Measurements from ENCODE around the gene MRPL28. TPM values are rescaled to one million over a fixed set of nuclear protein-coding genes. Genes with fewer than 3 reads are reported as not detected.

Gene MRPL28
- total RNA-seq, 1 experiment from 2014 or later: 91.2 TPM

- ChIA-PET CTCF (no interaction called here), POLR2A (no interaction called here)
- Mint-ChIP-seq H3K27me3 (ENCODE audit: insufficient read depth, unreplicated experiment) (no peaks in the 10 kb centered on the region), H3K27ac (ENCODE audit: unreplicated experiment) (no peak overlapping the region), H3K4me1 (ENCODE audit: low read depth, unreplicated experiment) (no peaks in the 10 kb centered on the region), H3K9me3 (ENCODE audit: unreplicated experiment) (no peaks in the 10 kb centered on the region), H3K4me3 (ENCODE audit: unreplicated experiment) (no peak overlapping the region), H3K36me3 (ENCODE audit: insufficient read depth, unreplicated experiment) (peaks cover 42% of the 10 kb centered on the region)
- H3K4me3 ChIP-seq (ENCODE audit: low read depth, low read length): no peak overlapping the region
- no peak for DNase-seq
- TF ChIP-seq CTCF (IDR thresholded peaks at IDR 0.05; ENCODE audit: insufficient read depth in 1 of 2, low read depth in 1 of 2, low read length in 1 of 2, severe bottlenecking in 1 of 2, unreplicated experiment in 1 of 2): no peak
- no peaks in the 10 kb centered on the region for H3K27me3 ChIP-seq (replicated peaks; ENCODE audit: control insufficient read depth, insufficient read depth, low read length)
- H3K36me3 ChIP-seq (ENCODE audit: control insufficient read depth, insufficient read depth, low read length): peaks cover 2% of the 10 kb centered on the region
- intact Hi-C loops (cut with micrococcal nuclease; ENCODE audit: unreplicated experiment): no loop called here
- no peaks in the 10 kb centered on the region for H3K4me1 ChIP-seq
- no TSS peak for BruUV-seq (replicated peaks)
- no peaks in the 10 kb centered on the region for H3K9me3 ChIP-seq
Observed at GRCh38 chr16:368388-369158, 1.8 kb downstream of the MRPL28 start.

GRCh38 chr16:367333-367903 is 2.9 kb downstream of the MRPL28 start:
- H3K27me3 ChIP-seq (replicated peaks; ENCODE audit: control insufficient read depth, insufficient read depth, low read length): no peaks in the 10 kb centered on the region
- no peaks in the 10 kb centered on the region for H3K9me3 ChIP-seq
- no peak for DNase-seq
- H3K9me3 Mint-ChIP-seq (ENCODE audit: unreplicated experiment): no peaks in the 10 kb centered on the region
- H3K36me3 ChIP-seq (ENCODE audit: control insufficient read depth, insufficient read depth, low read length): peaks cover 2% of the 10 kb centered on the region; the same call in 1 of the 2 replicates
- H3K4me1 Mint-ChIP-seq (ENCODE audit: low read depth, unreplicated experiment): no peaks in the 10 kb centered on the region
- H3K4me3 Mint-ChIP-seq (ENCODE audit: unreplicated experiment): no peak overlapping the region
- intact Hi-C loops (cut with micrococcal nuclease; ENCODE audit: unreplicated experiment): no loop called here
- no peak for TF ChIP-seq CTCF (IDR thresholded peaks at IDR 0.05; ENCODE audit: insufficient read depth in 1 of 2, low read depth in 1 of 2, low read length in 1 of 2, severe bottlenecking in 1 of 2, unreplicated experiment in 1 of 2)
- H3K27ac Mint-ChIP-seq (ENCODE audit: unreplicated experiment): no peak overlapping the region
- peaks cover 43% of the 10 kb centered on the region for H3K36me3 Mint-ChIP-seq (ENCODE audit: insufficient read depth, unreplicated experiment)
- H3K27me3 Mint-ChIP-seq (ENCODE audit: insufficient read depth, unreplicated experiment): no peaks in the 10 kb centered on the region
- no peaks in the 10 kb centered on the region for H3K4me1 ChIP-seq
- no TSS peak for BruUV-seq (replicated peaks)
- H3K4me3 ChIP-seq (ENCODE audit: low read depth, low read length): no peak overlapping the region
- ChIA-PET POLR2A (no interaction called here), CTCF (interaction anchor here (0.7 to 0.8 kb wide), 3 partner anchors 15 to 132 kb away, joined by 4 to 5 read pairs (median 5); partner anchors contain the start of gene AXIN1)

GRCh38 chr16:366476-366875 is 3.9 kb downstream of the MRPL28 start:
- Mint-ChIP-seq H3K4me1 (ENCODE audit: low read depth, unreplicated experiment) (no peaks in the 10 kb centered on the region), H3K4me3 (ENCODE audit: unreplicated experiment) (no peak overlapping the region), H3K9me3 (ENCODE audit: unreplicated experiment) (no peaks in the 10 kb centered on the region), H3K36me3 (ENCODE audit: insufficient read depth, unreplicated experiment) (peaks cover 49% of the 10 kb centered on the region), H3K27me3 (ENCODE audit: insufficient read depth, unreplicated experiment) (no peaks in the 10 kb centered on the region), H3K27ac (ENCODE audit: unreplicated experiment) (no peak overlapping the region)
- Histone ChIP-seq H3K36me3 (ENCODE audit: control insufficient read depth, insufficient read depth, low read length) (peaks cover 2% of the 10 kb centered on the region; the same call in 1 of the 2 replicates), H3K4me1 (no peaks in the 10 kb centered on the region), H3K9me3 (no peaks in the 10 kb centered on the region), H3K27me3 (replicated peaks; ENCODE audit: control insufficient read depth, insufficient read depth, low read length) (no peaks in the 10 kb centered on the region), H3K4me3 (ENCODE audit: low read depth, low read length) (no peak overlapping the region)
- BruUV-seq (replicated peaks): no TSS peak
- no peak for DNase-seq
- intact Hi-C loops (cut with micrococcal nuclease; ENCODE audit: unreplicated experiment): no loop called here
- CTCF ChIA-PET: interaction anchor here (0.5 kb wide), 1 partner anchor 167 kb away, joined by 3 read pairs; no protein-coding TSS in a partner anchor
- TF ChIP-seq CTCF (IDR thresholded peaks at IDR 0.05; ENCODE audit: insufficient read depth in 1 of 2, low read depth in 1 of 2, low read length in 1 of 2, severe bottlenecking in 1 of 2, unreplicated experiment in 1 of 2): no peak
- POLR2A ChIA-PET: no interaction called here
